NCI-H526 treated with DMSO at 0.1 percent for 48 hours (cell line): ENCODE data around the gene APC2.
"Not testable (repeated sequence)": the region's sequence is repeated elsewhere in the genome, so short reads cannot be mapped to it uniquely, and the experiment has no call there.

ENCODE experiments used
- DNase-seq: peaks from one replicate; lab custom pipeline; 2025; lab: John Stamatoyannopoulos, UW

The APC2 gene

GRCh38 chr19:1495799-1496713, 46.1 kb downstream of the APC2 start:
- DNase-seq = no peak

GRCh38 chr19:1496714-1497577, 47.0 kb downstream of the APC2 start:
- DNase-seq = no peak

DNA sequence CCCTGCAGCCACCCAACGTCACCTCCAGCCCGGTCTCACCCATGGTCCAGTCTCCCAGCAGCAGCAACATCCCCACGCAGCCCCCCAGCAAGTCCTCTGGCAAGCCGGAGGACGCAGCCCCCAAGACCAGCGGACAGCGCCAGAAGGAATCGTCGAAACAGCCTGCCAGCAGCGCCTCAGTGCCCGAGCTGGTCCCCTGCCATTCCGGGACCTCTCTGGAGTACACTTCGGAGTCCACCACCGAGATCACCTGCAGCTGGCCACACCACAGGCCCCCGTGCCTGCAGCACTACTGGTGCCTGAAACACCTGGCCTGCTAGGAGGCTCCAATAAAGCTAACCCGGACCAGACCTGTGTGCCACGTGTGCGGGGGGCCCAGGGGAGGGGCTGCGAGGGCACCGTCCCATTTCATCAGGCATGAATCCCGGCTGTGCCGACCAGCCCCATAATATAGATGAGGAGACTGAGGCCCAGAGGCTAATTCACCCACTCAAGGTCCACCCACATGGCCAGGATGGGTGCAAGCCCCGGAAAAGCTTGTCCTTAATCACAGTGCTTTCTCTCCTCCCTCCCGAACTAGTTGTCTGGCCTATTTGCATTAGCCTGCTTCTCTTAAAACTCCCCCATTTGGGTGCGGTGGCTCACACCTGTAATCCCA, 47.8 kb downstream of the APC2 start:
- DNase-seq = no peak

DNA sequence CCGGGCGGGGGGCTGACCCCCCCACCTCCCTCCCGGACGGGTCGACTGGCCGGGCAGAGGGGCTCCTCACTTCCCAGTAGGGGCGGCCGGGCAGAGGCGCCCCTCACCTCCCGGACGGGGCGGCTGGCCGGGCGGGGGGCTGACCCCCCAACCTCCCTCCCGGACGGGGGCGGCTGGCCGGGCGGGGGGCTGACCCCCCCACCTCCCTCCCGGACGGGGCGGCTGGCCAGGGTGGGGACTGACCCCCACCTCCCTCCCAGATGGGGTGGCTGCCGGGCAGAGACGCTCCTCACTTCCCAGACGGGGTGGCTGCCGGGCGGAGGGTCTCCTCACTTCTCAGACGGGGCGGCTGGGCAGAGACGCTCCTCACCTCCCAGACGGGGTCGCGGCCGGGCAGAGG, 49.3 kb downstream of the APC2 start:
- not testable (repeated sequence) for DNase-seq

DNA sequence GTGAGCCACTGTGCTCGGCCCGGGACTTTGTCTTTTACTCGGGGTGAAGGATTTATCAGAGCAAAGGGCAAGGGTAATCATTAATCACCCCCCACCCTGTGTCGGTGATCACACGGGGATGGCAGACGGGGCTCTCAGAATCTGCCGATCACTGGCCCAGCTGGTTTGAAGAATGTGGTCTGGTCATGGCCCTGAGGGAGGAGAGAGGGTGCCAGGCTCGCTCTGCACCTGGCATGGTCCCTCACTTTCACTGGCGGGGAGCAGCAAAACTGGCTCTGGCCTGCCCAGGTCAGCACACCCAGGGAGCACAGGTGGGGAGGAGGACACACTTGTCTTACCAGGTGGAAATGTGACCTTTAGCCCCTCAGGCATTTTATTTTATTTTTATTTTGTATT, 51.3 kb downstream of the APC2 start:
- no peak for DNase-seq

DNA sequence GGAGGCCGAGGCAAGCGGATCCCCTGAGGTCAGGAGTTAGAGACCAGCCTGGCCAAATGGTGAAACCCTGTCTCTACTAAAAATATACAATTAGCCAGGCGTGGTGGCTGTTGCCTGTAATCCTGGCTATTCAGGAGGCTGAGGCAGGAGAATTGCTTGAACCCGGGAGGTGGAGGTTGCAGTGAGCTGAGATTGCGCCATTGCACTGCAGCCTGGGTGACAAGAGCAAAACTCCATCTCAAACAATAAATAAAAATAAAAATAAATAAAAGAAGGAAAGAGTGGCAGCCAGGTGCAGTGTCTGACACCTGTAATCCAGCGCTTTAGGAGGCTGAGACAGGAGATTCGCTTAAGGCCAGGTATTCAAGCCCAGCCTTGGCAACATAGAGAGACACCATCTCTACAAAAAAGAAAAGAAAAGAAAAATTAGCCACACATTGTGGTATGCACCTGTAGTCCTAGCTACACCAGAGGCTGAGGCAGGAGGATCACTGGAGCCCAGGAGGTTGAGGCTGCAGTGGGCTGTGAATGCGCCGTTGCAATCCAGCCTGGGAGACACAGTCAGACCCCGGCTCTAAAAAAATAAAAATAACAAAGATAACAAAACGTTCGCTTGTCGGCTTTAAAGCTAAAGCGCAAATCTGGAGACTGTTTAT, 52.6 kb downstream of the APC2 start:
- DNase-seq = no peak

DNA sequence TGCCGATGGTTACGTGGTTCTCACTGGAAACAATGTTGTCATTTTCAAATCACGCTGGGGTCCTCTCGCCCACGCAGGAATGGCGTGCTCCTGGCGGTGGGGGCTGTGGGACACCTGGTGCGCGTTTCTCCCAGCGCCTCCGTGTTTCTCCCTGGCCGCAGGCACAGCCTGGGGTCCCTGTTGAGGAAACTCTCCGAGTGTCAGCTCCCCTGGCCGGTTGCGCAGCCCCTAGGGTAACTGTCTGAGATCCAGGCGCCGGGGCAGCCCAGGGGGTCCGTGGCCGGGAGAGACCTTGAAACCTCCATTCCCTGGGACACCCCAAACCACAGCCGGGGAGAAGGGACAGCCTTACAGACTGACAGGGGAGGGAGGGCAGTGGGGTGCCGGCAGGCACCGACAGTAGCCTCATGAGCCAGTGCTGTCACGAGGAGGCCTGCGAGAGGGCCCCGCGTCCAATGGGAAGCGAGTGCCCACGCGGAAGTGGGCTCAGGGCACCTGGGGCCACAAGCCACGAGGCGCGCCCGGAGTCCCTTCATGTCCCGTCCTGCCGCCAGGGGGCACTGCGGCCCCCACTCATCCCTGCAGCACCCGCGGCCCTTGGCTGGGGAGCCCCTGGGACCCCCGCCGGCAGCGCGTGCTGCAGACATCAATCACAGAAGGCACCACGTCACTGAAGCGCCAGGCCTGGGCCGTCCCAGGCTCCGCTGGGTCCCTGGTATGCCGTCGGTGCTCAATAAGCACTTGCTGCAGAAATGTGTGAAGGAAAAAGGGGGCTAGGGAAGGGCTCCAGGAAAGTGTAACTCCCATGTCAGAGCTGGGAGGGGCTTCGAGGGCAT, 53.4 kb downstream of the APC2 start:
- DNase-seq = no peak

GRCh38 chr19:1503925-1504773, 54.2 kb downstream of the APC2 start:
- DNase-seq = no peak

DNA sequence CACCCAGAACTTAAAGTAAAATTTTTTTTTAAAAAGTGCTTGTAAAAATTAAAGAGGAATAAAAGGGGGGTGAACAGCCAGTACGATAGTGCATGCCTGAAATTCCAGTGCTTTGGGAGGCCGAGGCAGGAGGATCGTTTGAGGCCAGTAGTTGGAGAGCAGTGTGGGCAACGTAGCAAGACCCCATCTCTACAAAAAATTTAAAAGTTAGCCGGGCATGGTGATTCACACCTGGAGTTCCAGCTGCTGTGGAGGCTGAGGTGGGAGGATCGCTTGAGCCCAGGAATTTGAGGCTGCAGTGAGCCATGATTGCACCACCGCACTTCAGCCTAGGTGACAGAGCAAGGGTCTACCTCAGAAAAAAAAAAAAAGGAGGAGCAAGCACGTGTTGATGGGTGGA, 55.1 kb downstream of the APC2 start:
- no peak for DNase-seq

DNA sequence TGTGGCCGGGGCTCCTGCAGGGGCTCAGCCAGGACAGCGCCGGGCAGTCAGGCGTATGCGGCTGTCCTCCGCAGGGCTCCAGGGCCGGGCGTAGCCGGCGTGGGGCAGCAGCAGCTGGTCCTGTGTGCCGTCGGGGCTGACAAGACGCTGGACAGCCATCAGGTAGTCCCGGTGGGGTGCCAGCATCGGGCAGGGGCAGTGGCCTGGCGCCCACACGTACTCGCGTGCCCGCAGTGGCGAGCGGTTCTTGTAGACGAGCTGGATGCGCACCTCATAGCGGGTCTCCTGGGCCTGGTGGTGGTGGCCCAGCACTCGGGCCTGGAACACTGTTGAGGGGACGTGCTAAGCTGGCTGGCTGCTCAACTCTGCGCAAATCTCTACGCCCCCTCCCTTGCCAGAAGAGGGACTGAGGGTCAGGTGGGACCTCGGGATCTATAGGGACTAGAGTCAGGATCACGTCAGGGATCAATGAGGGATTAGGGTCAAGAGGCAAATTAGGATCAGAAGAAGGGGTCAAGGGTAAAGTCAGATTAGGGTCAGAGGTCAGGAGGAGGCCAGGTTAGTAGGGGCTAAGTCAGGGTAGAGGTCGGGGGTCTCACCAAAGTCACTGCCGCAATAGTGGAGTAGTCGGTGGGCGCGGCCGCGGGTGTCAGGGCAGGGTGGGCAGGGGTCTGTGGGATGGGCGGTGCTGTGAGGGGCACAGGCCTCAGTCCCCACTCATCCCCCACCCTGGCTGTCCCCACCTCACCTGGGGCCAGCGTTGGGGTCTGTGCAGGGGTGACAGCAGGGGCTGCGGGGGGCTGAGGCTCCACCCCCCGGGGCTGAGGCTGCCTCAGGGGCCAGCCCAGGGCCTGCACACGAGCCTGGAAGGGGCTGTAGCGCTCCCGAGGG, 56.3 kb downstream of the APC2 start:
- DNase-seq = no peak

- no peak for DNase-seq
Measured at GRCh38 chr19:1507192-1507660, 57.3 kb downstream of the APC2 start.

DNA sequence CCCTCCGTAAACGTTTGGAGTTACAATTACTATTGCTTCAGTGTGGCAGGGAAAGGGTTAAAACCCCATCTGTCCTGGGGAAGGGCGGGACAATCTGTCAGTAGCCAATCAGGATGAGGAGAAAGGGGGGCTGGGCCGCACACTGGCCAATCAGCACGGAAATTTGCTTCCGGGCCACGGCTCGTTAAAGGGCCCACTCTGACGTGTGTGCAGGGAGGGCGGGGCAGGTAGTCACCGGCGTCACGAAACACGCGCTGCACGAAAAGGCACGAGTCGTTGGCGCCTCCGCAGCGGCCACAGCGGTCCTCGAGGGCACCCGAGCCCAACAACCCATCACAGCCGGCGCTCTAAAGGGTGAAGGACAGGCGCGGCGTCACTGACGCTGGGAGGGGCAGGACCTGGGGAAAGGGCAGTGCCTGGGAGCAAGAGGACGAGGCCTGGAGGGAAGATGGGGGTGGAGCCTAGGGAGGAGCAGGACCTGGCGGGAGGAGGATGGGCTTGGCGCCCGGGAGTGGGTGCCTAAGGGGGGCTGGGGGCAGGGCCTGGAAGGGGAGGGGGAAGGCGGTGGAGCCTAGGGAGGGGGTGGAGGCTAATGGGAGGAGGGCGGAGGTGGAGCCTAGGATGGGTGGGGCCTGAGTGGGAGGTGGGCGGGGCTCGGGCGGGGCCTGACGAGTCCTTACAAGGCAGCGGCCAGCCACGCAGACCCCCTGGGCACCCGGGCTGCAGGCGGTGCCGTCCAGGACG, 58.0 kb downstream of the APC2 start:
- peak; percentile 91 for DNase-seq

- DNase-seq = no peak
Measured at GRCh38 chr19:1508507-1508856, 58.6 kb downstream of the APC2 start.

DNA sequence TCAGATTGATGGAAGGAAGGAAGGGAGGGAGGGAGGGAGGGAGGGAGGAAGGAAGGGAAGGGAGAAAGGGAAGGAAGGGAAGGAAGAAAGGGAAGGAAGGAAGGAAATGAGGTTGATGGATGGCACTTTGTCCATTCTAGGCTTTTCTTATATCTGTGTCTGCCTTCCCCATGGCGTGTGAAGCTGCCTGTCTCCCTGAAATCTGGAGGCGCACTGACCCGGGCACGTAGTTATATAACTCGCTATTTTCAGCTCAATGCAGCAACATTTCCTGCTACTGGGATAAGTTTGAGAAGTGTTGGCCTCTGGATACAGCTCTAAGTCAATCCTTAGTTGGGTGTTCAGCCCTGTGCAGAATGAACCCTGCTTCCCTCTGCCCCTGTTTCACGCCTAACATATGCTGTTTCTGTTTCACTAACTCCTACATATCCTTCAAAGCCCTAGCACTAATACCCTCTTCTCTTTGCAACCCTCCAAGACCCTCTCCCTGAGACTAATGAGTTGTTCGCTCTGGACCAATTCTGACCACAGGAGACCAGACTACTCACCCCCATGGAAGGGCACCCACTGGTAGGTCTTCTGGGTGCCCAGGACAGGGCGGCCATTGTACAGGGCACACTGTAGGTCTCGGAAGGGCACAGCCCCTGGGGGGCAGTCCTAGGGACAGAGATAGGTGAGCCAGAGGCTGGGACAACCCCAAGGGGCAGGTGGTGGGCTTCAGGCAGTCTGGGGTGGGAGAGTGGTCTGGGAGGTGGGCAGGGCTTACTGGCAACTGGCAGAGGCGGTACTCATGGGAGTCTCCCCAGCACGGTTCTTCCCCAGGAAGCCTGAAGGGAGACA, 59.9 kb downstream of the APC2 start:
- no peak for DNase-seq

- DNase-seq = no peak
Measured at GRCh38 chr19:1510442-1510806, 60.5 kb downstream of the APC2 start.

- DNase-seq = no peak
Measured at GRCh38 chr19:1510807-1511206, 60.9 kb downstream of the APC2 start.
